Adrenal gland (tissue), 5 donors: ENCODE results near the gene GCGR.

Source experiments
- POLR2A ChIP-seq, 2 donors: fragments of 450-650 bp; IDR thresholded peaks; one replicate each; pipeline ENCODE4 v1.6.1; 2017; ENCODE audit warnings: antibody characterized with exemption in 2 of 2, mild to moderate bottlenecking in 2 of 2, moderate library complexity in 1 of 2
- TF ChIP-seq, protein P1 (sequence below), 6 experiments: fragments of 450-650 bp in 4 of 6; fragments of 200-600 bp in 2 of 6; sonication (generic) in 1 of 6; IDR thresholded peaks; 1 replicate in 5 of 6; 2 replicates in 1 of 6; pipeline versions ENCODE4 v1.5.1 to v1.8.0; 2016 to 2021; ENCODE audit warnings: antibody characterized with exemption in 6 of 6, mild to moderate bottlenecking in 2 of 6, moderate library complexity in 1 of 6
- donor health status: DM: no; HTN: no; CAD: no.

DNA sequence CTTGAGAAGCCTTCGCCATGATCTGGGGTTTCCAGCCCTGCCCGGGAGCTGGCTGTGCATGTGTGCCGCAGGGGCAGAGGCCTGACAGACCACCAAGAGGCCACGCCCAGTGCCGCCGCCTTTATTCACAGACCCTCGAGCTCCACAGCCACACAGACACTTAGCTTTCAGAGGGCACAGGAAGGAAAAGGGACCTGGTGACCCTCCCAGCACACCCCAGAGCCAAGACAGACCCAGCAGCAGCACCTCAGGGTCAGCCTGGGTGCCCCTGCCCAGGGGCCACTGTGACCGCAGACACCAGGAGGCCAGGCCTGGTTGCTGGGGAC, 18.3 kb downstream of the GCGR start:
- TF ChIP-seq, protein P1, sequence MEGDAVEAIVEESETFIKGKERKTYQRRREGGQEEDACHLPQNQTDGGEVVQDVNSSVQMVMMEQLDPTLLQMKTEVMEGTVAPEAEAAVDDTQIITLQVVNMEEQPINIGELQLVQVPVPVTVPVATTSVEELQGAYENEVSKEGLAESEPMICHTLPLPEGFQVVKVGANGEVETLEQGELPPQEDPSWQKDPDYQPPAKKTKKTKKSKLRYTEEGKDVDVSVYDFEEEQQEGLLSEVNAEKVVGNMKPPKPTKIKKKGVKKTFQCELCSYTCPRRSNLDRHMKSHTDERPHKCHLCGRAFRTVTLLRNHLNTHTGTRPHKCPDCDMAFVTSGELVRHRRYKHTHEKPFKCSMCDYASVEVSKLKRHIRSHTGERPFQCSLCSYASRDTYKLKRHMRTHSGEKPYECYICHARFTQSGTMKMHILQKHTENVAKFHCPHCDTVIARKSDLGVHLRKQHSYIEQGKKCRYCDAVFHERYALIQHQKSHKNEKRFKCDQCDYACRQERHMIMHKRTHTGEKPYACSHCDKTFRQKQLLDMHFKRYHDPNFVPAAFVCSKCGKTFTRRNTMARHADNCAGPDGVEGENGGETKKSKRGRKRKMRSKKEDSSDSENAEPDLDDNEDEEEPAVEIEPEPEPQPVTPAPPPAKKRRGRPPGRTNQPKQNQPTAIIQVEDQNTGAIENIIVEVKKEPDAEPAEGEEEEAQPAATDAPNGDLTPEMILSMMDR (IDR thresholded peaks at IDR 0.05) = no peak
- TF ChIP-seq POLR2A (IDR thresholded peaks at IDR 0.05) = no peak
